ENCODE measurements around the gene OSBPL5.

Gene OSBPL5

DNA sequence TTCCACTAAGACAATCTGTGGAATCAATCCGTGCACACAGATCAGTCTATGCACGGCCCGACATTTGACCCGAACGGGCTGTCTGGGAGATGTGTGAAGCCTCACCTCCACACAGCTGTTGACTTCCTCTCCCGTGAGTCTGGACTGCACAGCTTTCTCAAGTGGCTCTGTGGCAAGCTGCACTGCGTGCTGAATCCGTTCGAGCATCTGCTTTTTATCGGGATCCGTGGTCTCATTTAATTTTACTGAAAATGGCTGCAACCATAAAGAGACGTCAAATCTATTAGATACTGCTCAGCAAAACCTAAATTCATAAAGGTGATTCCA lies 127.2 kb downstream of the OSBPL5 start:
- TF ChIP-seq, protein P1, sequence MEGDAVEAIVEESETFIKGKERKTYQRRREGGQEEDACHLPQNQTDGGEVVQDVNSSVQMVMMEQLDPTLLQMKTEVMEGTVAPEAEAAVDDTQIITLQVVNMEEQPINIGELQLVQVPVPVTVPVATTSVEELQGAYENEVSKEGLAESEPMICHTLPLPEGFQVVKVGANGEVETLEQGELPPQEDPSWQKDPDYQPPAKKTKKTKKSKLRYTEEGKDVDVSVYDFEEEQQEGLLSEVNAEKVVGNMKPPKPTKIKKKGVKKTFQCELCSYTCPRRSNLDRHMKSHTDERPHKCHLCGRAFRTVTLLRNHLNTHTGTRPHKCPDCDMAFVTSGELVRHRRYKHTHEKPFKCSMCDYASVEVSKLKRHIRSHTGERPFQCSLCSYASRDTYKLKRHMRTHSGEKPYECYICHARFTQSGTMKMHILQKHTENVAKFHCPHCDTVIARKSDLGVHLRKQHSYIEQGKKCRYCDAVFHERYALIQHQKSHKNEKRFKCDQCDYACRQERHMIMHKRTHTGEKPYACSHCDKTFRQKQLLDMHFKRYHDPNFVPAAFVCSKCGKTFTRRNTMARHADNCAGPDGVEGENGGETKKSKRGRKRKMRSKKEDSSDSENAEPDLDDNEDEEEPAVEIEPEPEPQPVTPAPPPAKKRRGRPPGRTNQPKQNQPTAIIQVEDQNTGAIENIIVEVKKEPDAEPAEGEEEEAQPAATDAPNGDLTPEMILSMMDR (IDR thresholded peaks at IDR 0.05), result no peak
- Histone ChIP-seq H3K9me3 (no peaks in the 10 kb centered on the region), H3K4me1 (peaks cover 0 to 12% (median 6%) of the 10 kb centered on the region in 4 donors), H3K4me3 (no peak overlapping the region), H3K27ac (no peak overlapping the region), H3K36me3 (peaks cover 44 to 87% (median 66%) of the 10 kb centered on the region in 3 donors), H3K27me3 (no peaks in the 10 kb centered on the region)
- no peak for DNase-seq
- intact Hi-C loops (cut with DNase I; ENCODE audit: low total_unique reads), result loop anchor here (2.0 to 5.0 kb wide), 2 partner anchors 55 to 184 kb away; no protein-coding TSS in a partner anchor

Measured in tibial artery (tissue), 4 donors.